ENCODE measurements around the gene MTARC1. TPM values are rescaled to one million over a fixed set of nuclear protein-coding genes. Genes with fewer than 3 reads are reported as not detected.

The MTARC1 gene
- total RNA-seq = not detected

- DNase-seq = no peak
These were observed at the start of gene MTARC1 for GRCh38 chr1:220786337-220787068. Gene MTARC1 (plus strand): TSS chr1:220786913. CDS start chr1:220786945, 32 bp downstream.

DNA sequence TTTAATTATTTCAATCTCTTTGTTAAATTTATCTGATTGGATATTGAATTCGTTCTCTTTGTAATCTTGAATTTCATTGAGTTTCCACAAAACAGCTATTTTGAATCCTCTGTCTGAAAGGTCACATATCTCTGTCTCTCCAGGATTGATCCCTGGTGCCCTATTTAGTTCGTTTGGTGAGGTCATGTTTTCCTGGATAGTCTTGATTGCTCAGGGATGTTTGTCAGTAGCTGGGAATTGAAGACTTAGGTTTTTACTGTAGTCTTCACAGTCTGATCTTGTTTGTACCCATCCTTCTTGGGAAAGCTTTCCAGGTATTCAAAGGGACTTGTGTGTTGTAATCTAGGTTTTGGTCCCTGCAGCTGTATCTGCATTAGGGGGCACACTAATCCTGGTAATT lies 45.4 kb upstream of the MTARC1 start:
- no peak for DNase-seq

DNA sequence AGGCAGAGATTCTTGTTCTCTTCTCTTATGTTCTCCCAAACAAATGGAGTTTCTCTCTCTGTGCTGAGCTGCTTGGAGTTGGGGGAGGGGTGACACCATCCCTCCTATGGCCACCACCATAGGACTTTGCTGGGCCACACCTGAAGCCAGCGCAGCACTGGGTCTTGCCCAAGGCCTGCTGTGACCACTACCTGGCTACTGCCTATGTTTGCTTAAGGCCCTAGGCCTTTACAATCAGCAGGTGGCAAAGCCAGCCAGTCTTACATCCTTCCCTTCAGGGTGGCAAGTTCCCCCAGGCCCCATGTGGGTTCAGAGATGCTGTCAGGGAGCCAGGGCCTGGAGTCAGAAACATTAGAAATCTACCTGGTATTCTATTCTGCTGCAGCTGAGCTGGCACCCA lies 44.9 kb upstream of the MTARC1 start:
- no peak for DNase-seq

GRCh38 chr1:220742520-220742919 lies 44.2 kb upstream of the MTARC1 start:
- no peak for DNase-seq

DNA sequence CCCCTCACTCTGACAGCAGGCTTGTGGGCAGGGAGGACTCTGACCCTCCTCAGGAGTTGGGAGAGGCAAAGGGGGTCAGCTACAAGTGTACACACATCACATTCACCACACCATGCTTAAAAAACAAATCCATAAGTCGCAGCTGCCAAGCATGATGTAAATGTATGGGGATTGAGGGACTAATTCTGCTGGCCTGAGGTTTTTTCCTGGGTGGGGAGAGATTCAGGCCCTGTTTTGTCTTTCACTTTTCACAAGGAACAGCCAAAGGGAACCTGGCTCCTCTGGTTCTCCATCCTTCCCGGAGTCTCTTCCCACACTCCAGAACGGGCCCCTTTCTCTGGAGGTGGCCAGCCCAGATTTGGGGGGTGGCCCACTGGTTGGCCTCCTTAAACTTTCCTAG lies 39.9 kb upstream of the MTARC1 start:
- no peak for DNase-seq

- no peak for DNase-seq
These were observed 39.1 kb upstream of the MTARC1 start for GRCh38 chr1:220747437-220748088.

DNA sequence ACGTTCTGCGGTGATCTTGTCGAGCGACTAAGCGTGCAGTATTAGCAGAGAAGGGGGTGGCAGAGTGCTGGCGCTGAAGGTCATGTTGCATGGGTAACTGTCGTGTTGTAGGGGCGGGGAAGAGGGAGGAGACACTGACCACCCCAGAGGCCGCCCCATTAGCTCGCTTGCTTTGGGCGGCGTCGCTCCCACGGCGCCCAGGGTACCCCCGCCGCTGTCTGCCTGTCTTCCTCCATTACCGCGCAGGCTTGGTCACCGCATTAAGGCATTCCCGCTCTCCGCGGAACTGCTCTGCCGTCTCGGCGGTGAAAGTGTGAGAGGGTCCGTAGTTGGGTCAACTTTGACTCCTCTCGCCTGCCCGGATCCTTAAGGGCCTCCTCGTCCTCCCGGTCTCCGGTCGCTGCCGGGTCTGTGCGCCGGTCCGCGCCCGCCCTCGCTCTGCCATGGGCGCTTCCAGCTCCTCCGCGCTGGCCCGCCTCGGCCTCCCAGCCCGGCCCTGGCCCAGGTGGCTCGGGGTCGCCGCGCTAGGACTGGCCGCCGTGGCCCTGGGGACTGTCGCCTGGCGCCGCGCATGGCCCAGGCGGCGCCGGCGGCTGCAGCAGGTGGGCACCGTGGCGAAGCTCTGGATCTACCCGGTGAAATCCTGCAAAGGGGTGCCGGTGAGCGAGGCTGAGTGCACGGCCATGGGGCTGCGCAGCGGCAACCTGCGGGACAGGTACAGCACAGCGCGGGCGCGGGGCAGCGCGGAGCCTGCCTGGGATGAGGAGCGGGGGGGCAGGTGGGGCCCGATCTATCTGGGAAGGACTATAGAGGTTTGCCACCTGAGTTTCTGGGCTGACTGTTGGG lies 38.4 kb upstream of the MTARC1 start, which contains the start of gene MTARC2:
MTARC2 (plus strand) TSS at position 234 of the 846 bp plus-strand sequence; CDS start at position 444, 210 bp downstream.
- no peak for DNase-seq

DNA sequence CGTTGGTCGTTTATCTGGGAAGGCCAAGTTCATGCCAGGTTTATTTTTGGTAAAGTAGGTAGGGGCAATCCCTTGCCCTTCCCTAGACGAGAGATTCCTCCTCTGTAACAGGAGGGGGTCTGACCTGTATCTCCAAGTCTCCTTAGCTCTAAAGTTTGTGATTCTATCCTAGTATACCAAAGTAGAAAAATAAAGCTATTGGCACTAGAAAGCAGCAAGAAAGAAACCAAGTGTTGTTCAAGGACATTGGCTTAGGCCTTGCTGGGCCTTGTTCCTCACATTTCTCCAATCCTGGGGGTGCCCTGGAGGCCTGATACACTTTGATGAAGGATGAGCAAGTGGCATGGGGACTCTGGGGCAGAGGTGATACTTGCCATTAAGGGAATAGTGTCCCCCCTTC lies 37.8 kb upstream of the MTARC1 start:
- DNase-seq = no peak

- no peak for DNase-seq
These were observed 36.6 kb upstream of the MTARC1 start for GRCh38 chr1:220750131-220750515.

DNA sequence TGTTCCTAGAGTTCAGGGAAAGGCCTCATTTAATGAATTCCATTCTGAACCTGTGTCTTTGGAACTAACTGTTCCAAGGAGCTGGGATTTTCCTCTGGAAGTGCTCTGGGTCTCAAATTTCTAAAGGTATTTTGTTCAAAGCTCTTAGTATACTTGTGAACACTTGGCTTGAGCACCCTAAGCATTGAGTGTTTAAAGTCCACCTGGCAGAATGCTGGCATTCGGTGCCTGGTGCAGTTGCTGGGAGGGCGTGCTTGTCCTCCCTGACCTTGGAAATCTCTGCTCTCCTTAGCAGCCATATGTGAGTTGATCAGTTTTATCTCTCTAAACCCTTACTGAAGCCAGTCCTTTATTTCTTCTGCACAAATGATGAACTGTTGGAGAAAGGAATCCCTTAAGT lies 35.6 kb upstream of the MTARC1 start:
- no peak for DNase-seq

DNA sequence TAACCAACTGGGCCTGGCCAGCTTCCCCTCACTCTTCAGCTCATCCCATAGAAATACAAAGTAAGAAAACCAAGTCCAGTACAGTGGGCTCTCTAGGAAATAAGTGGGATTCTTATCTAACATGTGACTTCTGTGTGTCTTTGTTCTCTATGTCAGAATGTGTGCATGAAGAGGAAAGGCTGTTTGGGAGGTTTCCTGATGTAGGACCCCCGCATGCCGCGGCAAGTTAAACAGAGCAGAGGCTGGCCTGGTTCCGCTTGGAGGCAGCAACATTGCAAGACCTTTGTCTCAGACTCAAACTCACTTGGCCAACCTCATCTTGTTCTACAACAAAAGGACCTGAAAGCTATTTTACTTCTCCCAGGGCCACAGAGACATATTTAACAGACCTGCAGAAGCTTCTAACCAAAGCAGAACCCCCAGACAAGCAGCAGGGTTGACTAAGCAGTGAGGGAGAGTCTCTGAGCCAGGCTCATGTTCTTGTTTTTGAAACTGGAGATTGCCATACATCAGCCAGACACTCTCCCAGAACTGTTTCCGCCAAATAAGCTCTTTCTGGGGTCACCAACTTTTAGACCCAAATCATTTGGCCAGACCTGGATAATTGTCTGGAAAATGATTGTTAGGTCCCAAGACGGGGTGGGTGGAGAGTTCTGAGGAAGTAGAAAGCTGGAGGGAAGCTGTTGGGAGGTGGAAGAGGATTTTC lies 32.3 kb upstream of the MTARC1 start:
- no peak for DNase-seq

GRCh38 chr1:220754918-220755295 lies 31.8 kb upstream of the MTARC1 start:
- DNase-seq = no peak

DNA sequence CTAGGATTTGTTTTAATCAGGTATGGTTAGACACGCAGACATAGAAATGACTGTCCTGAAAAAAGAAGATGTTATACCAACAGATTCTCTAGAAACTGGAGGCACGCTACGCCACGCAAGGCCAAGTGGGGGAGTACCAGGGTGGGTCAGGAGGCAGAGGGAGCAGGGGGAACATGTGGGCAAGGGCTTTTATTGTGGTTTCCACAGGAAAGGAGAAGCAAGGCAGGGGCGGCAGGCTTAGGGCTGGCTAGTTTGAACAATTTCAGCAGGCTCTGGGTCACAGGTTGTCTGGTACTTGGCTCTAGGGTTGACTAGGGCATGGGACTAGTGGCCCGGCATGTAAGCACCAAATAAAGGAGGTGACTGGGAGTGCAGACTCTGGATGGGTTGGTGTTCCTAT lies 31.4 kb upstream of the MTARC1 start:
- DNase-seq = no peak

GRCh38 chr1:220757441-220757840 lies 29.3 kb upstream of the MTARC1 start:
- no peak for DNase-seq

DNA sequence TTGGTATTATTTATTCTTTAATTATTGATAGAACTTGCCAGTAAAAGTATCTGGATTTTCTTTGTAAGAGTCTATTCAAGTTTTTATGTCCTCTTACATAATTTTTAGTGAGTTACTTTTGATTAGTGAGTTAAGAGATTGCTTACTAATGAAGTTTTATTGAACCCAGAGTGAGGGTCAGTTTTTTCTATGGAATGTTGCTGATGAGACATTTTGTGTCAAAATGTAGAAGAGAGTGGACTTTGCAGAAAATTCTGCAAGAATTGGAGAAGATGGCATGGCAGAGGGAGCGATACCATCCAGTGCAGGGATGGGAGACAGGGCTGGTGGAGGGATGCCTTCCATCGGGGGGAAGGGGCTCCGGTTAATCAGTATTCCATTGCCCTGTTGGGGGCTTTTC lies 27.6 kb upstream of the MTARC1 start:
- no peak for DNase-seq

- no peak for DNase-seq
These were observed 24.9 kb upstream of the MTARC1 start for GRCh38 chr1:220761688-220762427.

- DNase-seq = no peak
These were observed 22.0 kb upstream of the MTARC1 start for GRCh38 chr1:220764757-220765156.

DNA sequence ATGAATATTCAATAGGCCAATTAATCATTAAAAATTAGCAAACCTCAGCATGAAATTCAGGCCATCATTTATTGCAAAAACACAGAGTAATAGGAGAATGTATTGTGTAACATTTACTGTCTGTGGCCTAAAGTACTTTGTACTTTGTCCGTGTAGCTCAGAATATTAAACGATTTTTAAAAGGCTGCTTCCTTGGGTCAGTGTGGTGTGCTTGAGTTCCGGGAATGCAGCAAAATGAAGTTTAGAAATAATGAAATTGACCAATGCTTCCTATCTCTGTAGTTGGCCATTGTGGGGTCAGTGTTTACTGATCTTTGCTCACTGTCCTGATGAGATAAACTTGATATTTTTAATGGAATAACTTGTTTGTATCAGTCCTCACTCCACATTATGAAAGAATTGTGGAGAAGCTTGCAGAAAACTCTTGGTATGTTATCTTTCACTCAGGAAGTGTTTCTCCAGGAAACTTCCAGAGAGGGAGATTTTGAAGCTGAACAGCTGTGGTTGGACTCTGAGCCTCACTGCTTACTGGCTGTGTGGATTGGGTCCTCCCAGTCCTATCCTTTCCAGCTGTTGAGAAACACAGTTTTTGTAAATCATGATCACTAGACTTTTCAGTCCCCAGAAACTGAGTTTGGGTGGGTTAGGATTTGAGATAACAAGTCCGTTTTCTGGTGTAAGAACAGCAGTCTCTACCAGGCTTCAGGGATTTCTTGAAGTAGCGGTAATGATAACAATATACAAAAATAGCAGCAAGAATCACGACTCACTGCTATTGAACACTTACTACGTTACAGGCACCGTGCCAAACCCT lies 19.2 kb upstream of the MTARC1 start:
- DNase-seq = no peak

DNA sequence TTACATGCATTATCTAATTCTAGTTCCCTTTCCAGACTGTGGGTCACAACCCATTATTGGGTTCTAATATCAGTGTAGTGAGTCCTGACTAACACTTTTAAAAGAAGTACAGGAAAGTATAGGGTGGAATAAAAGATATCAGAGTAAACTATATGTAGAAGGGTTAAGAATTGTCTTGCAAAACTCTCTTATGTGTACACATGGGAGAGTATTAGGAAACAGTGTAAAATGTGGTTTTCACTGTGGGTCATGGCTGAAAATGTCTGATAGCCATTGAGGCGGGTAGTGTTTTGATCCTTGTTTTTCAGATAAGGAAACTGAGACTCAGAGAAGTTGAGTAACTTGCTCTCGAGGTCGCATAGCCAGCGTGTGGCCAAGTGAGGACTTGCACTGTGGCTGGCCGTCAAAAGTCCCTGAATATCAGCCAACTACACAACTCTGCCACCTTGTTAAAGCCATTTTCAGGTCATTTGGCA lies 18.5 kb upstream of the MTARC1 start:
- DNase-seq = no peak

DNA sequence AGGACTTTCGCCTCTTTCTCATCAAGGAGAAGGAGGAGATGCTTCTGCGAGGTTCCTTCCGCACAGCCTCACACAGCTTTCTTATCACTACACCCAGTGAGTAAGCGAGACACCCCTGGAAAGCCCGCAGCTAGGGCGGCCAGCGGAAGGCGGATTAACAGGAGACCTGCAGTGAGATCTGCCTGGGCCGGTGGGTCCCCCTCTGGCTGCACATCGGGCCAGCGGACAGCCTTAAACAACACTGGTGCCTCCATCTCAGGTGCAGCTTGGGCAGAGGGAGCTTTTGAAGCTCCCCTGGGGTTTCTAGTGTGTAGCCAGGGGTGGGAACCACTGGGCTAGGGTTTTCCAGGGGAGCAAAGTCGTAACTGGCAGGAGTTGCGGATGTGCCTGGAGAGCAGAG lies 17.5 kb upstream of the MTARC1 start:
- no peak for DNase-seq

- DNase-seq = no peak
These were observed 16.3 kb upstream of the MTARC1 start for GRCh38 chr1:220770245-220770913.

All from effector CD4-positive, alpha-beta T cell (primary cell).